HepG2 (cell line): ENCODE data around the gene PC. TPM values are rescaled to one million over a fixed set of nuclear protein-coding genes. Genes with fewer than 3 reads are reported as not detected.

Source experiments
- ATAC-seq: fragments of 200-7000 bp; cut with Tn5 transposase; 3 replicates; pipeline ENCODE4 v1.9.1; 2020; ENCODE audit warnings: mild to moderate bottlenecking, moderate library complexity
- BruUV-seq: library from RNA; stranded (reverse); fragments of 400-500 nt; replicated peaks from 2 replicates; lab custom pipeline; 2021; lab: Mats Ljungman, UMichigan
- CTCF ChIA-PET: fragments of 300-600 bp; formaldehyde crosslinking; extraction: SDS; loops from one replicate; lab custom pipeline; 2021; ENCODE audit warnings: low total read pairs, inconsistent platforms, low intra/inter-chr PET ratio; lab: Yijun Ruan, JAX
- POLR2A ChIA-PET: fragments of 350-600 bp; sonication (Branson Sonifier 250); formaldehyde crosslinking; loops from one replicate; lab custom pipeline; 2020; ENCODE audit warnings: antibody characterized with exemption, inconsistent platforms; lab: Yijun Ruan, JAX
- DNase-seq: peaks from one replicate; pipeline ENCODE4 v3.0.0-alpha.2; 2015; ENCODE audit warnings: low spot score
- FAIRE-seq: peaks from 3 replicates; lab custom pipeline; 2011; peaks lifted over from hg19 to GRCh38; lab: Jason Lieb, UNC
- H2AFZ ChIP-seq: one replicate; pipeline ENCODE4 v1.6.1; 2011; ENCODE audit warnings: low read length, inconsistent platforms
- H3K27ac ChIP-seq: fragments of 300-600 bp; 3 replicates; pipeline ENCODE4 v1.8.0; 2011; ENCODE audit warnings: mixed run types, mild to moderate bottlenecking, mixed read lengths, low read length, inconsistent platforms; ENCODE audit not compliant: insufficient read depth; ENCODE audit errors: extremely low read length
- H3K27me3 ChIP-seq, 2 experiments: fragments of 200-600 bp in 1 of 2; 2 replicates in 1 of 2; 3 replicates in 1 of 2; pipeline versions ENCODE4 v1.6.0 to v1.8.0; 2011; ENCODE audit warnings: low read length in 2 of 2, mild to moderate bottlenecking in 2 of 2, moderate library complexity in 2 of 2, inconsistent platforms in 1 of 2; ENCODE audit not compliant: insufficient read depth in 2 of 2, control insufficient read depth in 1 of 2
- H3K36me3 ChIP-seq, 2 experiments: fragments of 200-600 bp in 1 of 2; replicated peaks in 1 of 2; 2 replicates in 1 of 2; 3 replicates in 1 of 2; pipeline versions ENCODE4 v1.5.1 to v1.8.0; 2011; ENCODE audit warnings: low read length in 2 of 2, inconsistent platforms in 1 of 2; ENCODE audit not compliant: insufficient read depth in 2 of 2, control insufficient read depth in 1 of 2
- H3K4me1 ChIP-seq: 2 replicates; pipeline ENCODE4 v1.5.1; 2012; ENCODE audit warnings: low read length, inconsistent platforms; ENCODE audit not compliant: insufficient read depth
- H3K4me2 ChIP-seq: 2 replicates; pipeline ENCODE4 v1.6.0; 2011; ENCODE audit warnings: low read depth, low read length, inconsistent platforms
- H3K4me3 ChIP-seq, 3 experiments: fragments of 200-600 bp in 1 of 3; sonication (generic), shearing (Covaris generic) in 1 of 3; replicated peaks in 1 of 3; 2 replicates each; pipeline ENCODE4 v1.5.1; 2011 to 2016; ENCODE audit warnings: low read length in 3 of 3, inconsistent platforms in 2 of 3, low read depth in 2 of 3, mild to moderate bottlenecking in 2 of 3, control low read depth in 1 of 3, mixed read lengths in 1 of 3; ENCODE audit not compliant: insufficient read depth in 1 of 3
- H3K79me2 ChIP-seq: one replicate; pipeline ENCODE4 v1.6.1; 2011; ENCODE audit warnings: low read length, inconsistent platforms; ENCODE audit not compliant: insufficient read depth
- H3K9ac ChIP-seq: 2 replicates; pipeline ENCODE4 v1.6.0; 2011; ENCODE audit warnings: mild to moderate bottlenecking, low read depth, low read length, inconsistent platforms; ENCODE audit not compliant: insufficient read depth
- H3K9me3 ChIP-seq: 2 replicates; pipeline ENCODE4 v1.5.1; 2012; ENCODE audit warnings: mild to moderate bottlenecking, low read length
- H4K20me1 ChIP-seq: 2 replicates; pipeline ENCODE4 v1.6.0; 2011; ENCODE audit warnings: inconsistent platforms, mild to moderate bottlenecking, low read length, moderate library complexity; ENCODE audit not compliant: insufficient read depth
- FOXK2 ChIP-seq: fragments of 450-650 bp; IDR thresholded peaks from 2 replicates; pipeline ENCODE4 v1.6.1; 2016
- FOXP1 ChIP-seq, 2 experiments: fragments of 450-650 bp in 1 of 2; IDR thresholded peaks; 2 replicates each; pipeline ENCODE4 v1.6.1; 2017 to 2018; ENCODE audit warnings: antibody characterized with exemption in 1 of 2
- HDAC1 ChIP-seq: sonication (generic); formaldehyde crosslinking; IDR thresholded peaks from 2 replicates; pipeline ENCODE4 v1.5.1; 2020; ENCODE audit warnings: mild to moderate bottlenecking, missing genetic modification reagents
- MAFF ChIP-seq: IDR thresholded peaks from 2 replicates; pipeline ENCODE4 v1.6.1; 2011; ENCODE audit warnings: low read depth, low read length, improper control_type of control experiment
- PAXIP1 ChIP-seq: sonication (generic); formaldehyde crosslinking; conservative IDR thresholded peaks from 2 replicates; pipeline ENCODE4 v1.4.0; 2020; ENCODE audit warnings: mild to moderate bottlenecking, missing genetic modification reagents, moderate library complexity
- PHF21A ChIP-seq: sonication (generic); formaldehyde crosslinking; IDR thresholded peaks from 2 replicates; pipeline ENCODE4 v1.5.0; 2020; ENCODE audit warnings: mild to moderate bottlenecking, missing genetic modification reagents
- RARA ChIP-seq: IDR thresholded peaks from 2 replicates; pipeline ENCODE4 v1.6.1; 2016; ENCODE audit warnings: missing genetic modification reagents, missing compliant biosample characterization
- SALL1 ChIP-seq: sonication (generic); formaldehyde crosslinking; IDR thresholded peaks from 2 replicates; pipeline ENCODE4 v1.8.0; 2022; ENCODE audit warnings: mild to moderate bottlenecking, missing genetic modification reagents
- SAP130 ChIP-seq: IDR thresholded peaks from 2 replicates; pipeline ENCODE4 v1.6.1; 2016; ENCODE audit warnings: low read depth
- ZNF501 ChIP-seq: sonication (generic); formaldehyde crosslinking; IDR thresholded peaks from 2 replicates; pipeline ENCODE4 v1.5.1; 2020; ENCODE audit warnings: mild to moderate bottlenecking, moderate library complexity, missing genetic modification reagents
- ZNF710 ChIP-seq: sonication (generic); formaldehyde crosslinking; IDR thresholded peaks from 2 replicates; pipeline ENCODE4 v1.5.0; 2020; ENCODE audit warnings: mild to moderate bottlenecking, missing genetic modification reagents, borderline replicate concordance
- WGBS: methylation state at CpG from one replicate; pipeline ENCODE4 v1.1.6; 2017; ENCODE audit warnings: low lambda C conversion rate; 5-methylcytosine and 5-hydroxymethylcytosine counted together
- in situ Hi-C: cut with HindIII; loops from 2 replicates; pipeline ENCODE4 v1.10.0; 2017; ENCODE audit warnings: low pct_unique_long_range_greater_than_20kb; ENCODE audit not compliant: extremely low pct_ligation_motif_present
- intact Hi-C: fragments of 100-400 bp; cut with micrococcal nuclease; formaldehyde crosslinking; loops from one replicate; pipeline ENCODE4 v1.10.0; 2022; ENCODE audit not compliant: unreplicated experiment
- polyA plus RNA-seq, 8 experiments: library from polyadenylated mRNA; depleted of rRNA in 3 of 8; stranded (reverse) in 7 of 8; unstranded in 1 of 8; fragments of >200 nt; fragmentation: Illumina TruSeq in 4 of 8; extraction: Trizol in 4 of 8; gene quantifications; 2 replicates each; pipeline versions ENCODE4 v1.2.1 to v1.2.3, GENCODE V29; 2011 to 2016; ENCODE audit warnings: low read depth in 4 of 8, missing spikeins in 1 of 8, mixed read lengths in 1 of 8; ENCODE audit not compliant: insufficient read depth in 1 of 8
- total RNA-seq, 5 experiments: library from RNA; depleted of rRNA; stranded (reverse); fragments of >200 nt; fragmentation: Illumina TruSeq; extraction: Trizol; gene quantifications; 2 replicates each; pipeline ENCODE4 v1.2.3, GENCODE V29; 2016; ENCODE audit warnings: low read depth in 1 of 5
- TF ChIP-seq, protein P1 (sequence below): IDR thresholded peaks from 2 replicates; pipeline ENCODE4 v1.6.1; 2016; ENCODE audit warnings: missing biosample characterization, missing genetic modification reagents, low read depth
- TF ChIP-seq, protein P2 (sequence below): sonication (generic); formaldehyde crosslinking; IDR thresholded peaks from 2 replicates; pipeline ENCODE4 v1.5.0; 2020; ENCODE audit warnings: mild to moderate bottlenecking, missing genetic modification reagents, borderline replicate concordance

The PC gene
- total and polyA plus RNA-seq, 2 of the 13 experiments (the other 11 are each of a cell fraction or from before 2014, with no cell fraction given): 29.0 to 39.0 TPM

- Histone ChIP-seq H3K4me1 (peaks cover 30% of the 10 kb centered on the region), H4K20me1 (peaks cover 23% of the 10 kb centered on the region; the same call in 1 of the 2 replicates), H3K9ac (no peak overlapping the region), H3K4me2 (no peak overlapping the region), H3K27ac (no peak overlapping the region), H3K9me3 (no peaks in the 10 kb centered on the region), H3K27me3 (no peaks in the 10 kb centered on the region), H3K36me3 (peaks cover 2 to 22% of the 10 kb centered on the region in 2 experiments; a peak in 3 of 5 replicates), H2AFZ (no peak overlapping the region), H3K4me3 (no peak overlapping the region), H3K79me2 (peaks cover 29% of the 10 kb centered on the region)
- CTCF ChIA-PET: no interaction called here
- POLR2A ChIA-PET: interaction anchor here (1.4 kb wide), 1 partner anchor 22 kb away, joined by 3 read pairs; no protein-coding TSS in a partner anchor
- ATAC-seq (peak; percentile 41), DNase-seq (peak; percentile 33), FAIRE-seq (no peak)
- BruUV-seq: no TSS peak
- intact Hi-C loops (loop anchor here (2.0 kb wide), 1 partner anchor 92 kb away; no protein-coding TSS in a partner anchor), in situ Hi-C loops (no loop called here)
- WGBS: 80% methylated on average over 4 of the region's 4 CpGs
- peak; percentile 87 for TF ChIP-seq RARA (CRISPR knock-in tag)
- no peak for TF ChIP-seq ZNF710 (CRISPR knock-in tag)
- peak; percentile 72 for TF ChIP-seq PAXIP1 (CRISPR knock-in tag)
- no peak for TF ChIP-seq FOXP1 (IDR thresholded peaks at IDR 0.05)
- peak; percentile 26; the same call in 1 of the 2 replicates for TF ChIP-seq FOXP1 (CRISPR knock-in tag; IDR thresholded peaks at IDR 0.05)
- no peak for TF ChIP-seq FOXK2
- TF ChIP-seq, protein P1, sequence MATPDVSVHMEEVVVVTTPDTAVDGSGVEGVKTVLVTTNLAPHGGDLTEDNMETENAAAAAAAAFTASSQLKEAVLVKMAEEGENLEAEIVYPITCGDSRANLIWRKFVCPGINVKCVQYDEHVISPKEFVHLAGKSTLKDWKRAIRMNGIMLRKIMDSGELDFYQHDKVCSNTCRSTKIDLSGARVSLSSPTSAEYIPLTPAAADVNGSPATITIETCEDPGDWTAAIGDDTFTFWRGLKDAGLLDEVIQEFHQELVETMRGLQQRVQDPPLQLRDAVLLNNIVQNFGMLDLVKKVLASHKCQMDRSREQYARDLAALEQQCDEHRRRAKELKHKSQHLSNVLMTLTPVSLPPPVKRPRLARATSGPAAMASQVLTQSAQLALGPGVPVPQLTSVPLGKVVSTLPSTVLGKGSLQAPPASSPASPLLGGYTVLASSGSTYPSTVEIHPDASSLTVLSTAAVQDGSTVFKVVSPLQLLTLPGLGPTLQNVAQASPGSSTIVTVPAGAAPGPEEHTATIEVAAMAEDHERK: no peak
- peak; percentile 55 for TF ChIP-seq MAFF
- TF ChIP-seq, protein P2, sequence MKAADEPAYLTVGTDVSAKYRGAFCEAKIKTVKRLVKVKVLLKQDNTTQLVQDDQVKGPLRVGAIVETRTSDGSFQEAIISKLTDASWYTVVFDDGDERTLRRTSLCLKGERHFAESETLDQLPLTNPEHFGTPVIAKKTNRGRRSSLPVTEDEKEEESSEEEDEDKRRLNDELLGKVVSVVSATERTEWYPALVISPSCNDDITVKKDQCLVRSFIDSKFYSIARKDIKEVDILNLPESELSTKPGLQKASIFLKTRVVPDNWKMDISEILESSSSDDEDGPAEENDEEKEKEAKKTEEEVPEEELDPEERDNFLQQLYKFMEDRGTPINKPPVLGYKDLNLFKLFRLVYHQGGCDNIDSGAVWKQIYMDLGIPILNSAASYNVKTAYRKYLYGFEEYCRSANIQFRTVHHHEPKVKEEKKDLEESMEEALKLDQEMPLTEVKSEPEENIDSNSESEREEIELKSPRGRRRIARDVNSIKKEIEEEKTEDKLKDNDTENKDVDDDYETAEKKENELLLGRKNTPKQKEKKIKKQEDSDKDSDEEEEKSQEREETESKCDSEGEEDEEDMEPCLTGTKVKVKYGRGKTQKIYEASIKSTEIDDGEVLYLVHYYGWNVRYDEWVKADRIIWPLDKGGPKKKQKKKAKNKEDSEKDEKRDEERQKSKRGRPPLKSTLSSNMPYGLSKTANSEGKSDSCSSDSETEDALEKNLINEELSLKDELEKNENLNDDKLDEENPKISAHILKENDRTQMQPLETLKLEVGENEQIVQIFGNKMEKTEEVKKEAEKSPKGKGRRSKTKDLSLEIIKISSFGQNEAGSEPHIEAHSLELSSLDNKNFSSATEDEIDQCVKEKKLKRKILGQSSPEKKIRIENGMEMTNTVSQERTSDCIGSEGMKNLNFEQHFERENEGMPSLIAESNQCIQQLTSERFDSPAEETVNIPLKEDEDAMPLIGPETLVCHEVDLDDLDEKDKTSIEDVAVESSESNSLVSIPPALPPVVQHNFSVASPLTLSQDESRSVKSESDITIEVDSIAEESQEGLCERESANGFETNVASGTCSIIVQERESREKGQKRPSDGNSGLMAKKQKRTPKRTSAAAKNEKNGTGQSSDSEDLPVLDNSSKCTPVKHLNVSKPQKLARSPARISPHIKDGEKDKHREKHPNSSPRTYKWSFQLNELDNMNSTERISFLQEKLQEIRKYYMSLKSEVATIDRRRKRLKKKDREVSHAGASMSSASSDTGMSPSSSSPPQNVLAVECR (CRISPR knock-in tag): peak; percentile 14; the same call in 1 of the 2 replicates
- TF ChIP-seq PHF21A (CRISPR knock-in tag): 0 out of 2 replicates have a peak, but pooled peaks have one; percentile 63
- peak; percentile 38; the same call in 1 of the 2 replicates for TF ChIP-seq HDAC1 (CRISPR knock-in tag)
- peak; percentile 80 for TF ChIP-seq SALL1 (CRISPR knock-in tag)
- peak; percentile 38; the same call in 1 of the 2 replicates for TF ChIP-seq SAP130
- 0 out of 2 replicates have a peak, but pooled peaks have one; percentile 30 for TF ChIP-seq ZNF501 (CRISPR knock-in tag)
Measured at GRCh38 chr11:66884443-66884842, 73.7 kb downstream of the PC start.
